GM12874 (cell line): Measurements from ENCODE around the gene RNFT2.

Source experiments
- CTCF ChIP-seq: IDR thresholded peaks from 2 replicates; pipeline ENCODE4 v1.5.1; 2011; ENCODE audit warnings: low read depth, mild to moderate bottlenecking, control low read depth, low read length, moderate library complexity; ENCODE audit not compliant: insufficient read depth

RNFT2 gene

GRCh38 chr12:116736962-116737773 is 947 bp upstream of the RNFT2 start:
- TF ChIP-seq CTCF: no peak

- no peak for TF ChIP-seq CTCF
These were observed 1.3 kb downstream of the RNFT2 start for GRCh38 chr12:116739381-116739887.

DNA sequence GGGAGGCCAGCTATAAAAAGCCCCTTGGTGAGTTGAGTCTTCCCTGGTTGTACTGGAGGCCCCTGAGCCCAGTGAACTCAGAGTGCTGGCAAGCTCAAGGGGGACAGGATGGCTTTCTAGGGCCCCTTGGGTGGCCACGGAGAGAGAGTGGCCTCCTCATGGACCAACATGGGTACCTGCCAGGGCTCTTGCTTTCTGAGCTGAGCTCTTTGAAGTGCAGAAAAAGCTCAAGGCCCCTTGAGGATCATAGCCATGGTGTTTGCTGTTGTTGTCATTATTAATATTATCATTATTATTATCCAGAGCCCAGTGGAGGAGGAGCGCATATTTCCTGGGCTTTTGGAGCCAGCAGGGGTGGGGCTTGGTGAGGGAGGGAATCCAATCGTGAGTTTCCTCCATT is 6.7 kb downstream of the RNFT2 start:
- TF ChIP-seq CTCF: no peak

GRCh38 chr12:116745554-116745953 is 7.4 kb downstream of the RNFT2 start:
- no peak for TF ChIP-seq CTCF

GRCh38 chr12:116749884-116750283 is 11.8 kb downstream of the RNFT2 start:
- no peak for TF ChIP-seq CTCF

- TF ChIP-seq CTCF: no peak
These were observed 12.2 kb downstream of the RNFT2 start for GRCh38 chr12:116750298-116750697.

- 0 out of 2 replicates have a peak, but pooled peaks have one; percentile 0 for TF ChIP-seq CTCF
These were observed 21.9 kb downstream of the RNFT2 start for GRCh38 chr12:116759783-116760621.
